Limb (tissue), 2 donors: ENCODE measurements around the gene SLC15A4.
"Not testable (repeated sequence)": the region's sequence is repeated elsewhere in the genome, so short reads cannot be mapped to it uniquely, and the experiment has no call there.

Experiments used
- DNase-seq, 2 donors: peaks; one replicate each; pipeline ENCODE4 v3.0.0-alpha.2; 2016; ENCODE audit errors: extremely low spot score in 2 of 2

Gene SLC15A4

DNA sequence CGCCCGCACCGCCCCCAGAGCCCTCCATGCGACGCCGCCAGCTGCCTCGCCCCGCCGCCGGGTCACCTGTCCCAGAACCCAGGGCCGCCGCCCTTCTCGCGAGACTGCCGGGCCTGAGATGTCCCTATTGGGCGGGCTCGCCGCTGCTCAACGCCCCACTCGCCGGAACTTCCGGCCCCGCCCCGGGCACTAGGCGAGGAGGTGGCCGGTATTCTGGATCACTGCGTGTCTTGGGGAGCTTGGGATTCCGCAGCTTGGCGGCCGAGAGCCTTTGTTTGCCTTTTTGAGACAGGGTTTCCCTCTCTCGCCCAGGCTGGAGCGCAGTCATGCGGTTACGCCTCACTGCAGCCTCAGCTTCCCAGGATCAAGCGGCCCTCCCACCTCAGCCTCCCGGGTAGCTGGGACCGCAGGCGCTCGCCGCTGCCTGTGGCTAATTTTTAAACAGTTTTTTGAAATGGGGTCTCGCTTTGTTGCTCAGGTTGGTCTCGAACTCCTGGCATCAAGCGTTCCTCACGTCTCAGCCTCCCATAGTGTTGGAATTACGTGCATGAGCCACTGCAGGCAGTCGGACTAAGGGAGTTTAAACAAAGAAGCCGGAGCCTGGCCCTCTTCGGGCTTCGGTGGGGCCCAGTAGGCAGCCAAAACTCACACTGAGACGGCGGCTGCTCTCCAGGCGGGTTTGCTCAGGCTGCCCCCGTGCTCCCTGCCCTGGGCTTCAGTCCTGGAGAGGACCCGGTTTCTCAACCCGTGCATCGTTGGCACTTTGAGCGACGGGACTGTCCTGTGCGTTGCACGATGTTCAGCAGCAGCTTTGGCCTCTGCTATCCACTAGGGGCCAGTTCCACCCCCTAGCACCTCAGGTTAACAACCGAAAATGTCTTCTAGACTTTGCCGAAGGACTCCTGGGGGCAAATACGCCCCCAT is at the start of gene SLC15A4:
Gene SLC15A4, minus strand, starts transcription at position 43 of the 924 bp plus-strand sequence. Its CDS starts 15 bp downstream, at position 28.
- peak; percentile 92 to 97 for DNase-seq

- DNase-seq, result no peak
These were observed 48.5 kb upstream of the SLC15A4 start for GRCh38 chr12:128872303-128872702.

GRCh38 chr12:128871516-128871892 is 47.7 kb upstream of the SLC15A4 start:
- no peak for DNase-seq

- no peak for DNase-seq
These were observed 43.7 kb upstream of the SLC15A4 start for GRCh38 chr12:128867466-128867865.

GRCh38 chr12:128864516-128865186 is 40.9 kb upstream of the SLC15A4 start:
- no peak for DNase-seq

DNA sequence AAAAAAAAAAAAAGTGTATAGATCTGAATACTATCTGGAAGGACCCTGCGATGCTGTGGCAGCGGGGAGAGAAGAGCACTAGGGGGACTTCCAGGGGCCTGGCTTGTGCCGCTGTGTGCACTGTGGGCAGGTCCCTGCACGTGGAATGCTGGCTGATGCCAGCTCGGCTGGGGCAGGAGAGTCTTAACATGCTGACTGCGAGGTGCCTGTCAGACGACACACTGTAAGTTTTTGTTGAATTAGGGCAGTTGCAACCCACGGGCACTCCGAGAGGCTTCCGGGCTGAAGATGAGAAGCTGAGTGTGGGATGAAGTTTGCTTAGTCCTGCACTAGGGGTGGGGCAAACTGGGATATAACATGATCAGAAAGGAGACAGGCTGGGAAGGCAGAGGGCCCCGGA is 40.2 kb upstream of the SLC15A4 start:
- DNase-seq, result no peak

DNA sequence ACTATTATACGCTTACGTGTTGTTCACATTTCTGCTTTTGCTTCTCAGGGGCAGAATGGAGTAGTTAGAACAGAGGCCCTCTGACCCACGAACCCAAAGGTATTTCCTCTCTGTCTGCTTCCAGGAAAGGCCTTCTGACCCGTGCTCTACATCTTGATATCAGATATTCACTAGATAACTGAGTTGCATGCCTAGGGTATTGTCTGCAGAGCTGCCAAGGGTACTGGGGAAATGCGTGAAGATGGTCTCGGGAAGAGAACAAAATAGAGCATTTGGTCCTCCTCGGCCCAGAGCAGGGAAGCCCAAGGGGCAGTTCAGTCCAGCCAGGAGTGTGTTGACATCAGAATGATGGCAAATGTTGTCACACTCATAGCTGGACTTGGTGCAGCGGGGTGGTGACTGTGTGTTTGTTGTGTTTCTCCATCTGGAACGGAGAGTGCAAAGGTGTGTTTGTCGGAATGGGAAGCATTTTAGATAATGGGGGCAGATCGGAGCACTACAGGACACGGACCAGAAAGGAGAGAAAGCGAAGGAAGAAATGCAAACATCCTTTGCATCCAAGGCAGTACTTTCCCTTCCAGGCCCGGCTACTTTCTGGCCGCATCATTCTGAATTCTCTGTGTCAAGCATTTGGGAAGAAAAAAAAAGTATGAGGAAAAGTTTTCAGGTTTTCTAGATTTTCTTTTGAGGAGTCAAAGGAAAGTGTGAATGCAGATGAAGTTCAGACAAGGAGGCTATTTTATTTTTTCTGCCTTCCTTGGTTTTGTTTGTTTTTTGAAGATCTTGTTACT is 37.7 kb upstream of the SLC15A4 start:
- no peak for DNase-seq

DNA sequence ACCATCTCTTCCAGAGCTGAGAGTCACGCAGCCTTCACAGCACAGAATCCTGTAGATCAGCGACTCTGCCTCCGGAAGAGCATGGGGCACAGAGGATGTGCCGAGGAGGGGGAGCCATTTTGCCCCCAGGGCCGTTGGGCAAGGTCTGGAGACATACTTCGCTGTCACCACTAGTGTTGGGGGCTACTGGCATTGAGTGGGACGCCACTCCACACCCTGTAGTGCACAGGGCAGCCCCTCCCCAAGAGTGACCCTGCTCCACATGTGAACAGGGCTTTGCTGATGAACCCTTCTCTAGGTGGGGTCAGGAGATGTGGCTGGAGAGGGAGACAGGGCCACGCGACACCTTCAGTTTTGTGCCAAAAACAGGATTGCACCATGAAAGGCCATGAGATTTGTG is 35.6 kb upstream of the SLC15A4 start:
- no peak for DNase-seq

GRCh38 chr12:128857133-128857763 is 33.5 kb upstream of the SLC15A4 start:
- DNase-seq, result no peak

DNA sequence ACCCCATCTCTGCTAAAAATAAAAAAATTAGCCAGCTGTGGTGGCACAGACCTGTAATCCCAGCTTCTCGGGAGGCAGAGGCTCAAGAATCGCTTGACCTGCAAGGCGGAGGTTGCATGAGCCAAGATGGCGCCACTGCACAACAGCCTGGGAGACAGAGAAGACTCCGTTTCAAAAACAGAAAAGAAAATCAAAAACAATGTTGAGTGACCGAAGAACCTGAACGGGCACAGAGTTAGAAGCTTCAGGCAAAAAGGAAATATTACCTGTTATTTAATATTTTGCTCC is 33.0 kb upstream of the SLC15A4 start:
- DNase-seq, result no peak

GRCh38 chr12:128856035-128856790 is 32.5 kb upstream of the SLC15A4 start:
- DNase-seq, result no peak

DNA sequence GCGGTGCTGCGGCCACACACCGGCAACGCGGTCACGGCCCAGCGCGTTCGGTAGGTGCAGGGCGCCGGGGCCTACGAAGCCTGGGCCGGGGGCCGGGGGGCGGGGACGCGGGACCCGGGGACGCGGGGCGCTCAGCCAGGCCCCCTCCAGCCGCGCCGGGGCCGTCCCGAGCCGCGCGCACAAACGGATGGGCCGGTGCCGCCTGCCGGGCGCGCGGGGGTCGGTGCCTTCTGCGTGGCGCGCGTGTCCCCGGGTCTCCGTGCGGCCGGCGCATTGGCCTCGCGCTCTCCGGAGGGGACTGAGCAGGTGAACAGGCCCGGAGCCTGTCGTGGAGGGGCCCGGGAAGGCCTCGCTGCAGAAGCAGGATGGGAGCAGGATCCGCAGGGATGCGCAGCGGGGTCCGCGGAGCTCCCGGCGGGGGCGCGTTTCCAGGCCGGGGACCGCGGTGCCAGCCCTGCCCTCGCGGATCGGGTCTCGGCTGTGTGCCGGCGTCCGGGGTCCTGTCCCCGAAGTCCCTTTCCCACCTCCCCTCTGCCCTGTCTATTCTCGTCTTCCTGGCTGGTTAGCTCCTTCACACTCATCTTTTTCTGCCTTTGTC is 29.9 kb upstream of the SLC15A4 start:
- DNase-seq, result peak; percentile 1 to 61

GRCh38 chr12:128852885-128853599 is 29.3 kb upstream of the SLC15A4 start, which contains the start of gene GLT1D1:
Gene GLT1D1, plus strand, starts transcription at chr12:128853478. Its CDS starts 104 bp downstream, at chr12:128853582.
- peak in 1 of 2 donors; percentile 39 for DNase-seq

DNA sequence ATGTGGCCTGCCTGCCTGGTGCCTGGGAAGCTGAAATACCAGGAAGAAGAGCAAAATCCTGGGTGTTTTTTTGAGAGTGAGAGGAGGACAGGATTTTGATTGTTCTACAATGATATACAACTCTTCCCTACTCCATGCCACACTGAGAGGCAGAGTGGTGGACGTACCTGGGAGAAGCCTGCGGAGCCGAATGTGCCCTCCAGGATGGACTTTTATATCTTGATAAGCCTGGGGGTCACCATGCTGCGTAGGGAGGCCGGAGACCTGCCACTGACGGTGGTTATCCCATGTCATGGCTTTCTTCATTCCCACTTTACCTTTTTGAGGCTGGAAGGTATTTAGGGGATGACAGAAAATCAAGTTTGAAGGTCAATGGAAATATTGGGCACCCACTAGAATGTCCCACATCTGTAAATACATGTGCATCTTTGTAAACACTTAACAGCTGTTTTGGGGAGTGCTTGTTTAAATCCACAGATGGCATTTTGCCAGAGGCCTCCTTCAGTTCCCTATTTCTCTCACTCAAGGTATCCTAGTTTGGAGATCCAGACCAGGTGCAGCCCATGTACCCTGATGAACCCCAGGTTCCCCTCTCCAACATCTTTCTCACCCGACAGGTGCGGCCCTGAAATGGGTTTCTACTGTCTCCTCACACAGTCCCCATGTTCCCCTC is 28.4 kb upstream of the SLC15A4 start:
- DNase-seq, result no peak

- not testable (repeated sequence) for DNase-seq
These were observed 27.7 kb upstream of the SLC15A4 start for GRCh38 chr12:128851429-128851828.

DNA sequence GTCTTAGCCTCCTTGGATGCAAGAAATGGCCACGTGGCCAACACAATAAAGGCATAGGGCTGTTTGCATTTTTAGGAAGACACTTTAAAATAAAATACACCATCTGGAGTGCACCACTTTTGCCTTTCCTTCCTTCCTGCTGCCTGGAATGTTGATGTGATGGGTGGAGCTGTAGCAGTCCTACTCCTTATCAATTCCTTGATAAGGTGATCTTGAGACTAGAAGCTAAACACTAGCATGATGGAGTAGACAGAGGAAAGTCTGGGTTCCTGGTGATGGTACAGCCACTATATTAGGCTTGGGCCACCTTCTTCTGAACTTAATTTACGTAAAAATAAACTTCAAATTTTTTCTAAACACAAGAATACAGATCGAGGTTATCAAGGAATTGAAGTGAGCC is 26.6 kb upstream of the SLC15A4 start:
- DNase-seq, result no peak

GRCh38 chr12:128849806-128850205 is 26.0 kb upstream of the SLC15A4 start:
- DNase-seq, result not testable (repeated sequence)

GRCh38 chr12:128848371-128848770 is 24.6 kb upstream of the SLC15A4 start:
- DNase-seq, result no peak

DNA sequence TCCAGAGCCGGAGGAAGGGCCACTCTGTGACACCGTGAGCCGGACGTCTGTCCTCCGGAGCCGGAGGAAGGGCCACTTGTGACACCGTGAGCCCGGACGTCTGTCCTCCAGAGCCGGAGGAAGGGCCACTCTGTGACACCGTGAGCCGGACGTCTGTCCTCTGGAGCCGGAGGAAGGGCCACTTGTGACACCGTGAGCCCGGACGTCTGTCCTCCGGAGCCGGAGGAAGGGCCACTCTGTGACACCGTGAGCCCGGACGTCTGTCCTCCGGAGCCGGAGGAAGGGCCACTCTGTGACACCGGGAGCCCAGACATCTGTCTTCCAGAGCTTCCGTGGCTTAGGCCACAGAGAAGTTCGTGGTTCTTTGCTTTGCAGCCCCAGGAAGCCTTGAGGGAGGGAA is 22.9 kb upstream of the SLC15A4 start:
- not testable (repeated sequence) for DNase-seq
